ENCODE results near the gene ANO1.

ANO1 gene

GRCh38 chr11:70139785-70140410 lies 61.8 kb downstream of the ANO1 start:
- no peak for DNase-seq (ENCODE audit: low read depth)

- no peak for DNase-seq (ENCODE audit: low read depth)
Measured at GRCh38 chr11:70140711-70141485, 62.8 kb downstream of the ANO1 start.

- no peak for DNase-seq (ENCODE audit: low read depth)
Measured at GRCh38 chr11:70141486-70142220, 63.5 kb downstream of the ANO1 start.

- no peak for DNase-seq (ENCODE audit: low read depth)
Measured at GRCh38 chr11:70142221-70142875, 64.2 kb downstream of the ANO1 start.

GRCh38 chr11:70144262-70144661 lies 66.1 kb downstream of the ANO1 start:
- no peak for DNase-seq (ENCODE audit: low read depth)

GRCh38 chr11:70145071-70145470 lies 67.0 kb downstream of the ANO1 start:
- DNase-seq (ENCODE audit: low read depth) = no peak

- no peak for DNase-seq (ENCODE audit: low read depth)
Measured at GRCh38 chr11:70145841-70146240, 67.7 kb downstream of the ANO1 start.

- DNase-seq (ENCODE audit: low read depth) = no peak
Measured at GRCh38 chr11:70146299-70146698, 68.2 kb downstream of the ANO1 start.

GRCh38 chr11:70146895-70147520 lies 68.9 kb downstream of the ANO1 start:
- DNase-seq (ENCODE audit: low read depth) = no peak

- no peak for DNase-seq (ENCODE audit: low read depth)
Measured at GRCh38 chr11:70147668-70148067, 69.6 kb downstream of the ANO1 start.

- DNase-seq (ENCODE audit: low read depth) = no peak
Measured at GRCh38 chr11:70151671-70152070, 73.6 kb downstream of the ANO1 start.

GRCh38 chr11:70153133-70153727 lies 75.1 kb downstream of the ANO1 start:
- no peak for DNase-seq (ENCODE audit: low read depth)

- no peak for DNase-seq (ENCODE audit: low read depth)
Measured at GRCh38 chr11:70155386-70155785, 77.3 kb downstream of the ANO1 start.

GRCh38 chr11:70156291-70157037 lies 78.3 kb downstream of the ANO1 start:
- no peak for DNase-seq (ENCODE audit: low read depth)

- DNase-seq (ENCODE audit: low read depth) = no peak
Measured at GRCh38 chr11:70158201-70158600, 80.1 kb downstream of the ANO1 start.

GRCh38 chr11:70158757-70159389 lies 80.8 kb downstream of the ANO1 start:
- no peak for DNase-seq (ENCODE audit: low read depth)

- DNase-seq (ENCODE audit: low read depth) = no peak
Measured at GRCh38 chr11:70159627-70160570, 81.8 kb downstream of the ANO1 start.

GRCh38 chr11:70161043-70161625 lies 83.0 kb downstream of the ANO1 start:
- no peak for DNase-seq (ENCODE audit: low read depth)

- DNase-seq (ENCODE audit: low read depth) = no peak
Measured at GRCh38 chr11:70164705-70165104, 86.6 kb downstream of the ANO1 start.

All from stimulated activated CD8-positive, alpha-beta memory T cell treated with anti-CD3 and anti-CD28 coated beads, Interleukin-4, amount 100 ng/mL, for 24 hours (primary cell).